HCT116 (cell line): ENCODE measurements around the gene NLRP6. TPM values are rescaled to one million over a fixed set of nuclear protein-coding genes. Genes with fewer than 3 reads are reported as not detected.

Experiments used
- ATAC-seq: fragments of 200-7000 bp; cut with Tn5 transposase; 2 replicates; pipeline ENCODE4 v1.9.1; 2020; ENCODE audit warnings: mild to moderate bottlenecking, moderate library complexity
- BruUV-seq: library from RNA; stranded (reverse); fragments of 400-500 nt; replicated peaks from 2 replicates; lab custom pipeline; 2021; lab: Mats Ljungman, UMichigan
- CTCF ChIA-PET: fragments of 300-600 bp; sonication (Branson Sonifier 250); formaldehyde crosslinking; loops from one replicate; lab custom pipeline; 2021; ENCODE audit warnings: antibody characterized with exemption; lab: Charles Lee
- POLR2A ChIA-PET: fragments of 300-600, 350-600 bp; sonication (Branson Sonifier 250); formaldehyde crosslinking; loops from one replicate; lab custom pipeline; 2021; ENCODE audit warnings: antibody characterized with exemption; lab: Charles Lee
- RAD21 ChIA-PET, 2 experiments: fragments of 300-600 bp; sonication (Branson Sonifier 250); formaldehyde crosslinking; loops; one replicate each; lab custom pipeline; 2023; ENCODE audit warnings: low total read pairs in 2 of 2; ENCODE audit not compliant: uncharacterized antibody in 2 of 2, unreplicated experiment in 2 of 2, low non-redundant PET in 1 of 2; lab: Charles Lee
- DNase-seq: peaks from one replicate; pipeline ENCODE4 v3.0.0-alpha.2; 2010; ENCODE audit warnings: low read depth, low spot score
- H2AFZ ChIP-seq: fragments of 200-600 bp; shearing (Covaris generic), sonication (generic); 2 replicates; pipeline ENCODE4 v1.6.1; 2017; ENCODE audit warnings: low read depth, mixed run types, mixed read lengths, antibody characterized with exemption, low read length; ENCODE audit not compliant: poor library complexity, severe bottlenecking
- H3K27ac ChIP-seq: 2 replicates; pipeline ENCODE4 v1.5.1; 2012; ENCODE audit warnings: low read depth, low read length
- H3K27me3 ChIP-seq: fragments of 200-600 bp; sonication (generic); 2 replicates; pipeline ENCODE4 v1.6.1; 2016; ENCODE audit warnings: mixed run types, low read length, mixed read lengths; ENCODE audit not compliant: insufficient read depth
- H3K36me3 ChIP-seq, 2 experiments: fragments of 200-500 bp in 1 of 2; fragments of 200-600 bp in 1 of 2; sonication (Bioruptor generic) in 1 of 2; sonication (generic) in 1 of 2; 2 replicates each; pipeline versions ENCODE4 v1.5.1 to v1.6.1; 2014 to 2016; ENCODE audit warnings: low read length in 2 of 2, inconsistent platforms in 1 of 2, mixed read lengths in 1 of 2, mixed run types in 1 of 2; ENCODE audit not compliant: insufficient read depth in 2 of 2, control insufficient read depth in 1 of 2
- H3K4me1 ChIP-seq, 2 experiments: fragments of 200-600 bp in 1 of 2; sonication (generic) in 1 of 2; 2 replicates each; pipeline versions ENCODE4 v1.5.1 to v1.6.1; 2012 to 2017; ENCODE audit warnings: low read length in 2 of 2, inconsistent platforms in 1 of 2, mild to moderate bottlenecking in 1 of 2, mixed read lengths in 1 of 2, mixed run types in 1 of 2, moderate library complexity in 1 of 2; ENCODE audit not compliant: insufficient read depth in 2 of 2, control insufficient read depth in 1 of 2
- H3K4me2 ChIP-seq: fragments of 200-600 bp; sonication (generic); 2 replicates; pipeline ENCODE4 v1.6.1; 2017; ENCODE audit warnings: mixed run types, low read length, mixed read lengths
- H3K4me3 ChIP-seq, 2 experiments: fragments of 200-600 bp in 1 of 2; sonication (generic) in 1 of 2; replicated peaks in 1 of 2; 2 replicates each; pipeline ENCODE4 v1.5.1; 2011 to 2016; ENCODE audit warnings: low read length in 2 of 2, control low read depth in 1 of 2, low read depth in 1 of 2, mild to moderate bottlenecking in 1 of 2, mixed read lengths in 1 of 2, mixed run types in 1 of 2
- H3K79me2 ChIP-seq: fragments of 200-600 bp; sonication (generic); 2 replicates; pipeline ENCODE4 v1.6.1; 2017; ENCODE audit warnings: mild to moderate bottlenecking, mixed run types, low read length, moderate library complexity, mixed read lengths; ENCODE audit not compliant: insufficient read depth
- H3K9ac ChIP-seq: fragments of 200-600 bp; sonication (generic); 2 replicates; pipeline ENCODE4 v1.6.1; 2016; ENCODE audit warnings: low read length, mixed read lengths
- H3K9me2 ChIP-seq: fragments of 200-600 bp; sonication (generic), shearing (Covaris generic); 2 replicates; pipeline ENCODE4 v1.6.1; 2017; ENCODE audit warnings: mixed run types, mild to moderate bottlenecking, moderate library complexity; ENCODE audit not compliant: insufficient read depth
- H3K9me3 ChIP-seq, 2 experiments: fragments of 200-500 bp in 1 of 2; fragments of 200-600 bp in 1 of 2; sonication (Bioruptor generic) in 1 of 2; sonication (generic) in 1 of 2; 2 replicates each; pipeline ENCODE4 v1.6.1; 2014 to 2017; ENCODE audit warnings: low read length in 2 of 2, mixed read lengths in 2 of 2, inconsistent platforms in 1 of 2, low read depth in 1 of 2, mild to moderate bottlenecking in 1 of 2, mixed run types in 1 of 2, moderate library complexity in 1 of 2; ENCODE audit not compliant: control insufficient read depth in 1 of 2, insufficient read depth in 1 of 2
- H4K20me1 ChIP-seq: fragments of 200-600 bp; sonication (generic), shearing (Covaris generic); 2 replicates; pipeline ENCODE4 v1.6.1; 2017; ENCODE audit warnings: mixed run types, mild to moderate bottlenecking, moderate library complexity; ENCODE audit not compliant: insufficient read depth
- CEBPB ChIP-seq: IDR thresholded peaks from 2 replicates; pipeline ENCODE4 v1.6.1; 2012; ENCODE audit warnings: low read depth
- CTCF ChIP-seq, 3 experiments: fragments of 200-600 bp in 1 of 3; sonication (generic) in 1 of 3; IDR thresholded peaks in 2 of 3; conservative IDR thresholded peaks in 1 of 3; 2 replicates each; pipeline ENCODE4 v1.5.1; 2012 to 2017; ENCODE audit warnings: low read depth in 2 of 3, low read length in 2 of 3, antibody characterized with exemption in 1 of 3, borderline replicate concordance in 1 of 3, control low read depth in 1 of 3, mild to moderate bottlenecking in 1 of 3, mixed read lengths in 1 of 3, mixed run types in 1 of 3, moderate library complexity in 1 of 3; ENCODE audit not compliant: insufficient read depth in 1 of 3
- MAX ChIP-seq: IDR thresholded peaks from 2 replicates; pipeline ENCODE4 v1.6.1; 2012
- POLR2A ChIP-seq: IDR thresholded peaks from 2 replicates; pipeline ENCODE4 v1.7.0; 2011; ENCODE audit warnings: borderline replicate concordance; ENCODE audit not compliant: insufficient read depth, insufficient read length; ENCODE audit errors: extremely low read depth
- POLR2AphosphoS5 ChIP-seq: IDR thresholded peaks from 2 replicates; pipeline ENCODE4 v1.6.1; 2011; ENCODE audit warnings: mild to moderate bottlenecking, low read depth, low read length, moderate library complexity
- RAD21 ChIP-seq: IDR thresholded peaks from 2 replicates; pipeline ENCODE4 v1.6.1; 2012; ENCODE audit warnings: low read depth, mild to moderate bottlenecking
- REST ChIP-seq: IDR thresholded peaks from 2 replicates; pipeline ENCODE4 v1.6.1; 2012; ENCODE audit warnings: low read depth
- SIN3A ChIP-seq: IDR thresholded peaks from 2 replicates; pipeline ENCODE4 v1.6.1; 2012; ENCODE audit warnings: low read depth
- SRF ChIP-seq: IDR thresholded peaks from 2 replicates; pipeline ENCODE4 v1.6.1; 2012; ENCODE audit warnings: low read depth
- ZBTB33 ChIP-seq: IDR thresholded peaks from 2 replicates; pipeline ENCODE4 v1.6.1; 2011; ENCODE audit warnings: mild to moderate bottlenecking, low read length, moderate library complexity; ENCODE audit not compliant: insufficient replicate concordance; ENCODE audit errors: extremely low read depth
- ZNF274 ChIP-seq: fragments of 200-500 bp; sonication (Bioruptor generic); IDR thresholded peaks from 2 replicates; pipeline ENCODE4 v1.6.1; 2014; ENCODE audit warnings: mild to moderate bottlenecking, low read depth, low read length, inconsistent platforms
- intact Hi-C: fragments of 100-400 bp; cut with micrococcal nuclease; formaldehyde crosslinking; loops from 2 replicates; pipeline ENCODE4 v1.10.0; 2022
- total RNA-seq: library from RNA; stranded (reverse); gene quantifications from one replicate; pipeline ENCODE4 v1.2.1, GENCODE V29; 2021; ENCODE audit not compliant: unreplicated experiment

Gene NLRP6
- total RNA-seq, 1 experiment from 2014 or later = not detected

GRCh38 chr11:327581-327923, 49.3 kb downstream of the NLRP6 start:
- no TSS peak for BruUV-seq
- POLR2A ChIA-PET = no interaction called here
- peaks cover 0 to 7% of the 10 kb centered on the region in 2 experiments; a peak in 2 of 4 replicates for H3K4me1 ChIP-seq

More at GRCh38 chr11:327581-327923, 49.3 kb downstream of the NLRP6 start:
- H3K4me2 ChIP-seq = no peak overlapping the region
- no peaks in the 10 kb centered on the region for H3K36me3 ChIP-seq
- H3K27me3 ChIP-seq = no peaks in the 10 kb centered on the region
- H3K9me3 ChIP-seq = no peaks in the 10 kb centered on the region
- H3K79me2 ChIP-seq = no peaks in the 10 kb centered on the region
- RAD21 ChIA-PET = no interaction called here
- TF ChIP-seq MAX (no peak), POLR2AphosphoS5 (no peak), RAD21 (no peak), SRF (no peak), CTCF (IDR thresholded peaks at IDR 0.05 in 2 of 3, conservative IDR thresholded peaks at IDR 0.05 in 1 of 3; ENCODE audit: borderline replicate concordance in 1 of 3, insufficient read depth in 1 of 3, low read depth in 2 of 3, low read length in 2 of 3) (no peak), ZNF274 (no peak), POLR2A (no peak), REST (no peak), SIN3A (no peak), ZBTB33 (no peak), CEBPB (no peak)
- TF ChIP-seq, all 23 proteins: peak for 0
- ATAC-seq = no peak
- Histone ChIP-seq H2AFZ (no peak overlapping the region), H3K9me2 (no peaks in the 10 kb centered on the region), H3K9ac (no peak overlapping the region), H3K4me3 (no peak overlapping the region), H4K20me1 (no peaks in the 10 kb centered on the region), H3K27ac (no peak overlapping the region)
- intact Hi-C loops = no loop called here
- DNase-seq = no peak
- CTCF ChIA-PET = interaction anchor here (0.6 kb wide), 1 partner anchor 28 kb away, joined by 4 read pairs; no protein-coding TSS in a partner anchor
